GM19043 (cell line): ENCODE results near the gene VWA8.
"Not testable (repeated sequence)": the region's sequence is repeated elsewhere in the genome, so short reads cannot be mapped to it uniquely, and the experiment has no call there.

Experiments used
- ATAC-seq: cut with Tn5 transposase; IDR thresholded peaks from one replicate; pipeline ENCODE4 v1.9.1; 2021; ENCODE audit warnings: low read depth; ENCODE audit not compliant: unreplicated experiment

The VWA8 gene

DNA sequence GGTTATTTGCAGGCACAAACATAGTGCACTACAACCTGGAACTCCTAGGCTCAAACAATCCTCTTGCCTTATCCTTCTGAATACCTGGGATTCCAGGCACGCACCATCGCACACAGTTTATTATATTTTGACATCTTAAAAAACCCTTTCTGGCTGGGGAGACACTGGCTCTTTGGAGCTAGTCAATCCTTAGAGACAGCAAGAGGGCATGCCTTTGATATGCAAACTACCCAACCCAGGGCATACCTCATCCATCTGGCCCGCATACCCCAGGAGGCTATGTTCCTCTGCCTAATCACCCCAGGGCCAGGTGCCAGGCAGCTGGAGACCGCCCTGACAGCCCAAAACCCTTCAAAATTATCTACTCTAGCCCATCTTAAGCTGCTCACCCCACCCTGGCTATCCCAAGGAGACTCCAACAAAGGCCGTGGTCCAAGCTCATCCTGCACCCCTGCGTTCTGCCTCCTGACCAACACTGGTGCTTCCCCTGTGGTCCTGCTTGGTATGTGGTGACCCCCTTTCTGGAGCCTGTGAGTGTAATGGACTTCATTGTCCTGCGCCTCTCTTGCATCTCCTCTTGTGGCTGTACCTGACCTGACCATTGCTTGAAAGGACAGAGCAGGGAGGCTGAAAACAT, 417.1 kb downstream of the VWA8 start:
- ATAC-seq: no peak

DNA sequence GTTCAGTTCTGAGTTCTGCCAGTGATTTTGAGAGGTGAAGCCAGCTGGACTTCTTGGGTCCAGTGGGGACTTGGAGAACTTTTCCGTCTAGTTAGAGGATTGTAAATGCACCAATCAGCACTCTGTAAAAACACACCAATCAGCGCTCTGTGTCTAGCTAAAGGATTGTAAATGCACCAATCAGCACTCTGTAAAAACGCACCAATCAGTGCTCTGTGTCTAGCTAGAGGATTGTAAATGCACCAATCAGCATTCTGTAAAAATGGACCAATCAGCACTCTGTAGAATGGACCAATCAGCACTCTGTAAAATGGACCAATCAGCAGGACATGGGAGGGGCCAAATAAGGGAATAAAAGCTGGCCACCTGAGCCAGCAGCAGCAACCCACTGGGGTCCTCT, 418.1 kb downstream of the VWA8 start:
- not testable (repeated sequence) for ATAC-seq

DNA sequence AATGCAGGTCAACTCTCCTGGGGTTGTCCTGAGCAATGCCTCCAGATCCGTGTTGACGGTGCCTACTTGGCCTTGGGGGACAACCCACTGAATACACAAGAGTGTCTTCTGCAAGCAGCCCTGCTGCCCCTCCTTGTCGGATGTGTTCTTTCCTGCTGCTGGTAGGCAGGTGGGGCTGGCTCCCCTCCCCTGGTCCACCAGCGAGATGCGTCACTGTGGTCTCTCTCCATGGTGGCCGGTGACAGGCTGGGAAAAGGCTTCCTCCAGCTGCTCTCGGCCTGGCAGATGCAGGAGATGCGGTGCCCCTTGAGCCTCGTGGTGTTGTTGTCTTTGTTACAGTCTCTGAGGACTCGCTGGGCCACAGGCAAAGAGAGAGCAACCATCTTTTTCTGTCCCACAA, 418.6 kb downstream of the VWA8 start:
- no peak for ATAC-seq

- no peak for ATAC-seq
These were observed 419.6 kb downstream of the VWA8 start for GRCh38 chr13:41541142-41541938.

DNA sequence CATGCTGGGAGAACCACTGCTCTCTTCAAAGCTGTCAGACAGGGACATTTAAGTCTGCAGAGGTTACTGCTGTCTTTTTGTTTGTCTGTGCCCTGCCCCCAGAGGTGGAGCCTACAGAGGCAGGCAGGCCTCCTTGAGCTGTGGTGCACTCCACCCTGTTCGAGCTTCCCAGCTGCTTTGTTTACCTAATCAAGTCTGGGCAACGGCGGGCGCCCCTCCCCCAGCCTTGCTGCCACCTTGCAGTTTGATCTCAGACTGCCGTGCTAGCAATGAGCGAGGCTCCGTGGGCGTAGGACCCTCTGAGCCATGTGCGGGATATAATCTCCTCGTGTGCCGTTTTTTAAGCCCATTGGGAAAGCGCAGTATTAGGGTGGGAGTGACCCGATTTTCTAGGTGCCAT, 420.7 kb downstream of the VWA8 start:
- ATAC-seq: not testable (repeated sequence)

- ATAC-seq: no peak
These were observed 427.4 kb downstream of the VWA8 start for GRCh38 chr13:41533266-41534052.

GRCh38 chr13:41528021-41528420, 432.9 kb downstream of the VWA8 start:
- ATAC-seq: no peak

GRCh38 chr13:41520660-41521630, 440.0 kb downstream of the VWA8 start:
- ATAC-seq: no peak

GRCh38 chr13:41520016-41520659, 440.8 kb downstream of the VWA8 start:
- ATAC-seq: no peak
